Measurements from ENCODE around the gene INCENP.

- TF ChIP-seq CTCF (IDR thresholded peaks at IDR 0.05; ENCODE audit: poor library complexity, severe bottlenecking), result no peak
- no peak for TF ChIP-seq TAF1 (IDR thresholded peaks at IDR 0.05; ENCODE audit: low read depth)
- no peak for TF ChIP-seq SMC3 (conservative IDR thresholded peaks at IDR 0.05; ENCODE audit: poor library complexity)
- no peak for TF ChIP-seq EP300 (conservative IDR thresholded peaks at IDR 0.05; ENCODE audit: poor library complexity, severe bottlenecking)
- no peak for TF ChIP-seq REST (IDR thresholded peaks at IDR 0.05; ENCODE audit: borderline replicate concordance)
- no peak for TF ChIP-seq EZH2 (IDR thresholded peaks at IDR 0.05; ENCODE audit: borderline replicate concordance, insufficient read depth, low read length, poor library complexity, severe bottlenecking)
- no peak for TF ChIP-seq POLR2AphosphoS5 (IDR thresholded peaks at IDR 0.05)
- no peak for TF ChIP-seq MXI1 (conservative IDR thresholded peaks at IDR 0.05; ENCODE audit: poor library complexity, severe bottlenecking)
- no peak for TF ChIP-seq RAD21 (conservative IDR thresholded peaks at IDR 0.05)
Observed at GRCh38 chr11:62145261-62145871, 21.6 kb downstream of the INCENP start.
